Measurements from ENCODE around the gene CCNF.
"Not testable (repeated sequence)": the region's sequence is repeated elsewhere in the genome, so short reads cannot be mapped to it uniquely, and the experiment has no call there.

CCNF gene

DNA sequence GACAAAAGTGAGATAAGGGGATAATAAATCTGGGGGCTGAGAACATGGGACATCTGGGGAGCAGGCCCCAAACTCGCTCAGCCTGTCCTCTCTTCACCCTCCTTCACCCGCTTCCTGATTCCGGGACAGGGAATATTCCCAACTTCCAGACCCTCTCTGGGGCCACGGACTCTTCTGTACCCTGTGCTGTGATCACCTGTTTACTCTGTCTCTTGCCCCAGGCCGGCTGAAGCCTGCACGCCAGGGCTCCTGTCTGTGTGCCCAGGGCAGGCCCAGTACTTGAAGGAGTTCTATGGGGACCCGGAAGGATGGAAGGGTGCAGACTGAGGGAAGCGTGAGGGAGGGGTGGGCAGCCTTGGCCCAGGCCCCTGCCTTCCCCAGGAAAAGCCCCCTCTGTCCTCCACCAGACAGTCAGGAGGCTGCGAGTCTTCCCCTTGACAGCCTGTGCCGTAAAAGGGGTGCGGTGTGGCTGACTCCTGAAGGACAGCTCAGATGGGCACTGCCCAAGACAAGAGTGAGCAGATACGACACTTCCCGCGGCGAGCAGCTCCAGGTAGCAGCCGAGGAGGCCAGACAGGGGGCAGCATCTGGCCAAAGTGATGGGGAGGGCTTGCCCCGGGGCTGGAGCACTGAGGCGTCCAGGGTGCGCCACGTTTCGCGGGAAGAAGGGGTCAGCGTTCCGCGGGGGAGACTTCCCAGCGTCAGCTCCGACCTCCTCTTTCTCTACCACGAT is 1.0 kb upstream of the CCNF start:
- DNase-seq, result no peak

DNA sequence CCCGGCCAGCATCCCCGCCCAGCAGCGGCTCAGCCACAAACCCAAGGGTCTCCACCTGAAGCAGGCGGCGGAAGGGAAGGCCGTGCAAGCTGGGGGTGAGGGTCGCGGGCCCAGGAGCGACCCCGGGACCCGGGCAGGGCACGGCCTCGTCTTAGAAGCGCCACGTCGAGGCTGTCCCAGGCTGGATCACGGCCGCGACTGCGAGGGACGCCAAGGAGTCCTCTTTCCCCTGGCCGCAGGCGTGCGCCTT is 538 bp upstream of the CCNF start:
- no peak for DNase-seq

DNA sequence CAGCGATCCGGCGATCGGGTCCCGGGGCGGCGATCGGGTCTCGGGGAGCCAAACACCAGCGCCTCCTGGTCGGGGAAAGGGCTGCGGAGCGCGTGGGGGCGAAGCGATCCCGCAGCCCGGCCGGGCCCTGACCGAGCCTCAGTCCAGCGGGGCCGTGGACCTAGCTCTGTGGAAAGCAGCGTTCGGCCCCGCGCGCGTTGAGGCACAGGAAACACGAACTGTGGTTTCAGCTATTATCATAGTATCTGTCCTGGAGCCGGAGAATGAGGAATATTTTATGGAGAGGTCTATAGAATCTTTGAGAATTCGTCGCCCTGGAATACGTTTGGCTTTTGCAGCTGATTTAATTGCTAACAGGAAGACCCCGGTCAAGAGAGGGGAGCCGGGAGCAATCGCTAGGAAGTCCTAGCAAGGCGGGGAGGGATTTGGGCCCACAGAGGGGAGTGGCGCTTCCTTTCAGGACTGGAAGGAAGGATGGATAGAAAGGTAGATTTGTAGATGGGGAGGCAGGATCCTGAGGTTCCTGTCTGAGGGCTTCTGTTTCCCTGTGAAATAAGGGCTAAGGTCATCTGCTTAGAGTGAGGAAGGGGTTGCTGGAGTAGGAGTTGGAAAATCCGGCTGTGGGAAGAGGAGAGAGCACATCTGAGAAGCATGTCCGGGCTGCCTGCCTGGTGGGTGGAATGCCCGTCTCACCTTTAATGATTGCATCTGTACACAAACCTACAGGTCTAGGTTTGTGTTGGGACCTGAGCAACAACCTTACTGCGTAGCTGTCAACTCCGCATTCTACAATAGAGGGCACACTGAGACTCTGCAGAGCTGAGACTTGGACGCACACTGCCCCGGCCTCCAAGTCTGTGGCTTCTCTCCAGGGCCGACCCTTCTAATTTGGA is 770 bp downstream of the CCNF start:
- no peak for DNase-seq

GRCh38 chr16:2432286-2432685 is 3.0 kb downstream of the CCNF start:
- no peak for DNase-seq

DNA sequence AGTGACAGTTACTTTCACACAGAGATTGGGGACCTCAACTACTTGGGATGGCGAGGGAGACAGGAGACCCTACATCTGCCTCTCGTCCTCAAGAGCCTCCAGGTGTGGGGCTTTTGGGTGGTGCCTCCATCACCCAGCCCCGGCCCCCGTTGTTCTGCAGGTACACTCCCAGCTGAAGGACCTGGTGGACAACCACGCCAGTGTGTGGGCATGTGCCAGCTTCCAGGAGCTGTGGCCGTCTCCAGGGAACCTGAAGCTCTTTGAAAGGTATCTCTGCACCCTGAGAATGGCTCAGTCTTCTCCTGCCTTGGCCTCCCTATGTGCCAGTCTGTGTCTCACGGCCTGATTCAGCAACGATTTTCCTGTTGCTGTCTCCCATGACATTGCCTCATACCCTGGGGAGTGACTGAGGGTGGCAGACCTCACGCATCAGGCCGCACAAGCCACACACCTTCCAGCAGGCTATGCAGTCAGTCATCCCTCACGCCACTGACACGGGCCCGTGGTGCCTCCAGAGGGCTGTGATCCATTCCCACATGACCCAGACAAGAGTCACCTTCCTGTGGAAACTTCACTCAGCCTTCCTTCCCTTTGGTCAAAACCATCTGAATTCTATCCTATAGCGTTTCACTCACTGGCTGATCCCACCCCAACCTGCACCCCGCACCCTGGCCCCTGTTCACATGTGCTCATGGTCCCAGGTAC is 3.7 kb downstream of the CCNF start:
- no peak for DNase-seq

DNA sequence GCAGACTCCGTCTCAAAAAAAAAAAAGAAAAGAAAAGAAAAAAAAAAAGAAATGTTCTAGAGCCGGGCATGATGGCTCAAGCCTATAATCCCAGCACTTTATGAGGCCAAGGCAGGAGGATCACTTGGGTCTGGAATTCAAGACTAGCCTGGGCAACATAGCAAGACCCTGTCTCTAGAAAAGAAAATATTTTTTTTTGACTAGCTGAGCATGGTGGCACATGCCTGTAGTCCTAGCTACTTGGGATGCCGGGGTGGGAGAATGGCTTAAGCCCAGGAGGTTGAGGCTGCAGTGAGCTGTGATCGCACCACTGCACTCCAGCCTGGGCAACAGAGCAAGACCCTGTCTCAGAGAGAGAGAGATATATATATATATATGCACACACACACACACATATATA is 6.0 kb downstream of the CCNF start:
- not testable (repeated sequence) for DNase-seq

GRCh38 chr16:2436110-2436509 is 6.9 kb downstream of the CCNF start:
- DNase-seq, result no peak

DNA sequence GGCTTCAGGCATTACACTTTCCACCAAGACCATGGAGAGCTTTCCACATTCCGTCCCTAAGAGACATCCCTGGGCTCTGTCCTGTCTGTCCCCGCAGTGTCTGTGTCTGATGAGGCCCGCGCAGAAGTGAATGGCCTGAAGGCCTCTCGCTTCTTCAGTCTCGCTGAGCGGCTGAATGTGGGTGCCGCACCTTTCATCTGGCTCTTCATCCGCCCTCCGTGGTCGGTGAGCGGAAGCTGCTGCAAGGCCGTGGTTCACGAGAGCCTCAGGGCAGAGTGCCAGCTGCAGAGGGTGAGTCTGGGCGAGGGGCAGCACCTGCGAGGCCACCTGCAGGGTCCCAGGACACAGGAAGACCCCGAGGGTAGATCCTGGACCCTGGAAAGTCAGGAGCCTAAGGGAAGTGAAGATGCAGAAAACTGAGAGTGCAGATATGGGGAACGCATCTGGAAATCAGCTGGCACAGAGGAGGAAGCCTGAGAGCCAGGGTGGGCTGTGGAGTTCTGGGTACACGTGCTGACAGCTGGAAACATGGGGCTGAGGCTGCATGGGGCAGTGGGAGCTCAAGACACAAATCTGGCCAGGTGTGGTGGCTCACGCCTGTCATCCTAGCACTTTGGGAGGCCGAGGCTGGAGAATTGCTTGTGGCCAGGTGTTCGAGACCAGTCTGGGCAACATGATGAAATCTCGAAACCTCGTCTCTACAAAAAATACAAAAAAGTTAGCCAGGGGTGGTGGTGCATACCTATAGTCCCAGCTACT is 8.0 kb downstream of the CCNF start:
- no peak for DNase-seq

DNA sequence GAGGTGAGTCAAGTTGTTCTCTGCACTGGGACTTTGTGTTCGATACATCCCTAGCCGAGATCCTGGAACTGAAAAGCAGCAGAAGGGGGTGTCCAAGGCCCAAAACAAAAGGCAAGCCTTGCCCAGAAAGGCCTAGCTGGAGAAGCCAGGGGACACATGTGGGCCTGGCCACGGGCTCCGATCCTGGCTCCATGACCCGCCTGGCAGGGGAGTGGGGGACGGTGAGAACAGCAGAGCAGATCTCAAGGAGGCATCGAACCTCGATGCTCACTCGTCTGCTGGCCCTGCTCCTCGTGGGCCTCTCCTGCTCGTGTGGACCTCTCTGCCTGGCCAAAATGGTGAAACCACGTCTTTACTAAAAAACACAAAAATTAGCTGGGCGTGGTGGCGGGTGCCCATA is 8.9 kb downstream of the CCNF start:
- no peak for DNase-seq

DNA sequence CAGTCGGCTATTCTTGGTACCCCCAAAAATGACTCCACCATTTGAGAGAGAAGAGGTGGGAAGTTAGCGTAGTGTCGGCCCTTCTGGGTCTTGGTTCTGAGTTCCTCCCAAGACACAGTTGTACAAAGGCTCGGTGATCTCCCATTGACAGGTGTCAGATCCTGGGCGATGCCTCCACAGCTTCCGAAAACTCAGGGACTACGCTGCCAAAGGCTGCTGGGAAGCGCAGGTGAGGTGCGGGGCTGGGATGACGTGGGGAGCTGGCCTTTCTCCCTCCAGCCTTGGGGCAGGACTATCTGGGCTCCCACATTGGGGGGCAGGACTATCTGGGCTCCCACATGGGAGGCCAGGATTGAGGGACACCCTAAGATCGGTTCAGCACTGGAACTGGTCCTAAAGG is 10.4 kb downstream of the CCNF start:
- DNase-seq, result no peak

- not testable (repeated sequence) for DNase-seq
Measured at GRCh38 chr16:2441143-2441804, 12.0 kb downstream of the CCNF start.

- no peak for DNase-seq
Measured at GRCh38 chr16:2443555-2443954, 14.3 kb downstream of the CCNF start.

DNA sequence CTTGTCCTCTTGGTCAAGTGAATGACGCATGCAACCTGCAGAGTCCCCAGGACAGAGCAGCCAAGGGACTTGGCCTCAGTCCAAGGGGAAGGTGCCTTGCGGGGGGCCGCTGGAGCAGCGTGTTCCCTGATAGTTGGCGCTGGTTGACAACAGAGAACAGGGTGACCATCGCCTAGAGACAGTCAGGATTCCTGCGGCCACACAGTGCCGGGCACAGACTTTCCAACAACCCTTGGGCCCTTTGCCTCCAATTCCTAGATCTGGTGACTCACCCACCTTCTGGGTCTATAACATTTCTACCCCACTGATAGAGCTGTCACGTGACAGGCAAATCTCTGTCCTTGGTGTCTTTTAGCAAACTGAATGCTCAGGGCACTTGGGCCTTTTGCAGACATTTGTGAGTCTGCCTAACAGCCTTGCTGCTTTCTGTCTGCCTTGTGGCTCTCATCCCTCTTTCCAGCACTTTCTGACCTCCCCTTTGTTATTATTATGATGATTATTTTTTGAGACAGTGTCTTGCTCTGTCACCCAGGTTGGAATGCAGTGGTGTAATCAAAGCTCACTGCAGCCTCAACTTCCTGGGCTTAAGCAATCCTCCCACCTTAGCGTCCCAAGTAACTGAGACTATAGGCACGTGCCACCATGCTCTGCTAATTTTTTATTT is 18.8 kb downstream of the CCNF start:
- DNase-seq, result no peak

- DNase-seq, result no peak
Measured at GRCh38 chr16:2449118-2449517, 19.9 kb downstream of the CCNF start.

DNA sequence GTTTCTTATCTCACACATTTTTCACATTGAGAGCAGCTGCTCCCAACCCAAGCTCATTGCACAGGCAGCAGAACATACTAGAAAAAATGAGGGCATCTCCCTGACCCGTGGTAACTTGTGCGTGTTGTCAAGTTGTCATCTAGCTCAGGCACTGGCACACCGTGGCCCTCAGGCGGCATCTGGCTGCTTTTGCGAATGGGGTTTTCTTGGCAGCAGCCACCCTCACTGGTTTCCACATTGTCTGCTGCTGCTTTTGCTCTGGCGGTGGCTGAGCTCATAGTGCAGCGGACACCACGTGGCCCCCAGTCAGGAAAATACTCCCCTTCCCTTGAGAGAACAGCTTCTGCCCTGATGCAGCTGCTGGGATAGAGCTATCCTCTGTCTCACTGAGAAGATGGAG is 21.3 kb downstream of the CCNF start:
- no peak for DNase-seq

- DNase-seq, result no peak
Measured at GRCh38 chr16:2450975-2451381, 21.7 kb downstream of the CCNF start.

DNA sequence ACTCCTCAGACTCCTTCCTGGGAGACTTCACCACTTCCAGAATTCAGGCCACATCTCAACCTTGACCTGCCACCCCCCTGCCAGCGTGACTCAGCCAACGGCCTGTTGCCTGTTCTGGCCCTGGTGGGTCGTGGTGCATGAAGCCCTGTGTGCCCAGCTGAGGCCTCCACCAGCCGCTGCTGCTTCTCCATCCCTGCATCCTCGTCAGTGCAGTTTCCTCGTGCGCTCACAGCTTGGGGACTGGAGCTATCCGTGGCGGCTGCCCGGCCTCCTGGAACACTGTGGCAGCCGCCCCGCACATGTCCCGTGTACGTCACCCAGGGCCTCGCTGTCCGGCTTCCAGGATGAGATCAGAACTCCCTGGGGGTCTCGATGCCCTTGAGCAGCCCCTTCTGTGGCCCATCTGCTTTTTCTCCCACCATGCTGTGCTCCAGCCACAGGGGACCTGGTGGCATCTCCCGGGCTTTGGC is 22.6 kb downstream of the CCNF start:
- DNase-seq, result no peak

DNA sequence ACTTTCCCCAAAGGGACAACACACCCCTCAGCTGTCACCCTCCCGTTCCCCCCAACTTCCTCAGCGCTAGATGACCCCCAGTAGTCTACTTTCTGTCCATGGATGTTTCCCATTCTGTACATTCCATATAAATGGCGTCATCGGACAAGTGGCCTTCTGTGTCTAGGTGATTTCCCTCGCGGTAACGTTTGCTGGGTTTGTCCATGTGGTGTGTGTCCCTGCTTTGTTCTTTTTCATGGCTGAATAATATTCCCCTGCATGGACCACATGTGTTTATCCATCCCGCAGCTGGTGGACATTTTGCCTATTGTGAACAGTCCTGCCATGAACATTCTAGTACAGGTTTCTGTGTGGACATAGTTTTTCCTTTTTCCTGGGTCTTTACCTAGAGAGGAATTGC is 23.4 kb downstream of the CCNF start:
- DNase-seq, result no peak

- no peak for DNase-seq
Measured at GRCh38 chr16:2455081-2455845, 26.0 kb downstream of the CCNF start.

GRCh38 chr16:2456551-2457153 is 27.4 kb downstream of the CCNF start:
- no peak for DNase-seq

DNA sequence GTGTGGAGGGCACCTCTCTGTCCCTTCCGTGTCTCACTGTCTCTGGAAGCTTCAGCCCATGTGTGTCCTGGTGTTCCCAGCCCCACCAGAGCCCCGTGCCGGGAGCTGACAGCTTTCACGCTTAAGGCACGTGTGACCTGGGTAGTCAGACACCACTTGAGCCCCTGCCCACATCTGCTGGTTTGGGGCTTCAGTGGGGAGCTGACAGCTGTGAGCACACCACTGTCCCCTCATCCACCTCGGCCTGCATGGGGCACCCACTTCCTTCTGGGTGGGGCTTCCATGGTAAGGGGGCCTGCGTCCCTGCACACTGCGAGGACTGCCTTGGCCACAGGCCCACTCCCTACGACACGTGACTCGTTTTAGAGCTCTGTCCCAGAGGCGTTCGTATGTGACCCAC is 28.0 kb downstream of the CCNF start:
- DNase-seq, result no peak
